ENCODE results near the gene HGFAC. TPM values are rescaled to one million over a fixed set of nuclear protein-coding genes. Genes with fewer than 3 reads are reported as not detected.

Gene HGFAC
- polyA plus RNA-seq, 1 donor: 1.3 TPM

Other genes with a start within 250 kb of the HGFAC start
- gene MSANTD1, start 192.8 kb upstream of the HGFAC start, polyA plus RNA-seq: 1.0 TPM
- 36.4 TPM for gene RGS12, start 148.9 kb upstream of the HGFAC start, polyA plus RNA-seq
- 8.5 TPM for gene DOK7, start 21.3 kb downstream of the HGFAC start, polyA plus RNA-seq
- 219 TPM for gene LRPAP1, start 90.5 kb downstream of the HGFAC start, polyA plus RNA-seq

All from large intestine (tissue), 1 donor.